Coronary artery (tissue), 2 donors: ENCODE measurements around the gene PRRX1.

Experiments
- DNase-seq: peaks from one replicate; pipeline ENCODE4 v3.0.0-alpha.2; 2017; ENCODE audit warnings: low spot score
- H3K27ac ChIP-seq, 2 donors: fragments of 200-600 bp; sonication (generic); one replicate each; pipeline ENCODE4 v1.5.1; 2016 to 2019
- H3K4me3 ChIP-seq: fragments of 200-600 bp; sonication (generic); 2 replicates; pipeline ENCODE4 v1.5.1; 2016; ENCODE audit warnings: mild to moderate bottlenecking, moderate library complexity
- CTCF ChIP-seq: fragments of 200-600 bp; sonication (generic); IDR thresholded peaks from one replicate; pipeline ENCODE4 v1.5.1; 2019; ENCODE audit warnings: antibody characterized with exemption

PRRX1 gene

GRCh38 chr1:170768929-170769328 lies 105.0 kb downstream of the PRRX1 start:
- no peak overlapping the region for H3K27ac ChIP-seq
- TF ChIP-seq CTCF, result no peak
- no peak overlapping the region for H3K4me3 ChIP-seq
- DNase-seq, result no peak

DNA sequence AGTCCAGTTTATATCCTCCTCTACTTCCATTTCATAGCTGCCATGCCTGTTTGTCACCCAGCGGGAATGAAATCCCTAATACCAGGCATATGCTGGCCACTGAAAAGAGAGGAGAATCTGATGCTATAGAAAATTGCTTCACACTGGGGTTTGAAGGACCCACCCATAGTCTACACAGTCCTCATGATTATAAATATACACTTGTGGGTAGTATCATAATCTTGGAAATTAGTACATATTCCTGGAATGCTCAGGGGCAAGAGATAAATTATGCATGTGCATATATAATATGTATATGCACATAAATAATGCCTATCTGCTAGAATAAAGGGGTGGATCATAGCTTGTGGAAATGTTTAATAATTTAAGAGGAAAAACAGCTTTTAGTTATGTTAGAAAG lies 105.8 kb downstream of the PRRX1 start:
- Histone ChIP-seq H3K27ac (no peak overlapping the region), H3K4me3 (no peak overlapping the region)
- DNase-seq, result no peak
- no peak for TF ChIP-seq CTCF

- no peak overlapping the region for H3K27ac ChIP-seq
- H3K4me3 ChIP-seq, result no peak overlapping the region
- no peak for TF ChIP-seq CTCF
- DNase-seq, result no peak
Observed at GRCh38 chr1:170770254-170770653, 106.3 kb downstream of the PRRX1 start.

GRCh38 chr1:170776252-170776651 lies 112.3 kb downstream of the PRRX1 start:
- Histone ChIP-seq H3K4me3 (no peak overlapping the region), H3K27ac (no peak overlapping the region)
- no peak for DNase-seq
- TF ChIP-seq CTCF, result no peak

DNA sequence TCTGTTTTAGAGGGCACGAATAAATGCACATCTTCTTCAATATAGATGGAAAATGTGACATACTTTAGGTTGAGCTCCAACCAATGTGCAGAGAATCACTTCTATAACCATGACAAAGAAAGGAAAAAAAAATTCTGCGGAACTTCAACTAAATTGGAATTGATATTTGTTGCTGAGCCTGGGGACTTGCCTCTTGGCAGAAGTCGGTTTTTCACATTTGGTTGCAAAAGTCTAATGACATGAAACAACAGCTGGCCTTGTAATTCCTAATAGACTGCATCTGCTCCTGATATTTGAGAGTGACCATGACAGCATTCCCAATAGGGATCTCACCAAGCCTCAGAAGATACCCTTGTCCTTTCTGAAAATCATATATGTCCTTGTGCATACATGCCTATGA lies 112.8 kb downstream of the PRRX1 start:
- no peak for DNase-seq
- H3K4me3 ChIP-seq, result no peak overlapping the region
- no peak for TF ChIP-seq CTCF
- H3K27ac ChIP-seq, result no peak overlapping the region
